ENCODE measurements around the gene BFSP1.

DNA sequence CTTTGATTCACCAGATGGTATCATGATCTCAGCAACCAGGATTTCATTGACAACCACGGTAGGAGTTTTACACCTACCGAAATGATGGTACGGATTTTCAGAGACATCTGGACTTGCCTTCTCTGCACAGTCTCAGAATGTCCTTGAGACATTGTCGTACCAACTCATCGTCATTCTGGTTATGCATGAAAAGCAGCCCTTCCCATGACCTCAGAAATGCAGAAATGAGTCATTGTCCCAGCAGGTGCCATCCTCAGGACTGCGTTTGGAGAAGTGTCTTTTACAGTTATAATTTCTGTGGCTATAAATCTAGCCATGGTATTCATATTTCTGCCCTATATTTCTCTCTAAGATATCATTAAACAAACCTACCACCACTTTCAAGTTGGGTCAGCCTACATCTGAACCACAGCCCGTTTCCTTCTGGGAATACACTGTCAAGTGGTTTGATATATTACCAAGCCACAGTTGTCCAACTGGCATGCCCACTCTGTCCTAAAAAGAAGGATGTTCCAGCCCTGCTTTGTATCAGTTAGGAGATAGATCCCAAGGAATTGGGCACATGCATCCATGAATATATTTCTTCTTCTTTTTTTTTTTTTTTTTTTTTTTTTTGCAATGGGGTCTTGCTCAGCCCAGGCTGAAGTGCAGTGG lies 7.5 kb upstream of the BFSP1 start:
- TF ChIP-seq CTCF (IDR thresholded peaks at IDR 0.05) (no peak), POLR2A (IDR thresholded peaks at IDR 0.05) (no peak)
